Measurements from ENCODE around the gene BOC. TPM values are rescaled to one million over a fixed set of nuclear protein-coding genes. Genes with fewer than 3 reads are reported as not detected.

Gene BOC
- total and polyA plus RNA-seq, 12 donors: 2.1 to 13.9 (median 4.9) TPM

DNA sequence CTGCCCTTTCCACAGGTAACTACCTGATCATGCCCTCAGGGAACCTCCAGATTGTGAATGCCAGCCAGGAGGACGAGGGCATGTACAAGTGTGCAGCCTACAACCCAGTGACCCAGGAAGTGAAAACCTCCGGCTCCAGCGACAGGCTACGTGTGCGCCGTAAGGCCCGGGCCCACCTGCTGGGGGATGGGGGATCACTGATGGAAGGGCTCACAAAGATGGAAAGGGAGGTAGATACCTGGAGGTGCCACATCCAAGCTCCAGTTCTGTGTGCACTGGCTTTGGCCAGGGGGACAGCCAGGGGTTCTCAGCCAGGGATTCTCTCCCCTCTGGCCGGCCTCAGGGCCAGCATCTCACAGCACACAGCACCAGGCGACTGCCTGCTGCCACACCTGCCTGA is 59.4 kb downstream of the BOC start:
- TF ChIP-seq, protein P1, sequence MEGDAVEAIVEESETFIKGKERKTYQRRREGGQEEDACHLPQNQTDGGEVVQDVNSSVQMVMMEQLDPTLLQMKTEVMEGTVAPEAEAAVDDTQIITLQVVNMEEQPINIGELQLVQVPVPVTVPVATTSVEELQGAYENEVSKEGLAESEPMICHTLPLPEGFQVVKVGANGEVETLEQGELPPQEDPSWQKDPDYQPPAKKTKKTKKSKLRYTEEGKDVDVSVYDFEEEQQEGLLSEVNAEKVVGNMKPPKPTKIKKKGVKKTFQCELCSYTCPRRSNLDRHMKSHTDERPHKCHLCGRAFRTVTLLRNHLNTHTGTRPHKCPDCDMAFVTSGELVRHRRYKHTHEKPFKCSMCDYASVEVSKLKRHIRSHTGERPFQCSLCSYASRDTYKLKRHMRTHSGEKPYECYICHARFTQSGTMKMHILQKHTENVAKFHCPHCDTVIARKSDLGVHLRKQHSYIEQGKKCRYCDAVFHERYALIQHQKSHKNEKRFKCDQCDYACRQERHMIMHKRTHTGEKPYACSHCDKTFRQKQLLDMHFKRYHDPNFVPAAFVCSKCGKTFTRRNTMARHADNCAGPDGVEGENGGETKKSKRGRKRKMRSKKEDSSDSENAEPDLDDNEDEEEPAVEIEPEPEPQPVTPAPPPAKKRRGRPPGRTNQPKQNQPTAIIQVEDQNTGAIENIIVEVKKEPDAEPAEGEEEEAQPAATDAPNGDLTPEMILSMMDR (IDR thresholded peaks at IDR 0.05): no peak
- peaks cover 0 to 11% (median 7%) of the 10 kb centered on the region in 9 donors for H3K4me1 ChIP-seq
- H3K9me3 ChIP-seq: no peaks in the 10 kb centered on the region
- WGBS, 2 donors: 95 to 99% methylated on average over 9 of the region's 9 CpGs
- H3K36me3 ChIP-seq: peaks cover 0 to 62% (median 0%) of the 10 kb centered on the region in 9 donors
- DNase-seq (no peak), ATAC-seq (no peak)
- H3K27me3 ChIP-seq: peaks cover 0 to 4% (median 0%) of the 10 kb centered on the region in 7 donors
- H3K27ac ChIP-seq: no peak overlapping the region
- intact Hi-C loops (cut with DNase I): no loop called here
- no peak overlapping the region for H3K4me3 ChIP-seq

DNA sequence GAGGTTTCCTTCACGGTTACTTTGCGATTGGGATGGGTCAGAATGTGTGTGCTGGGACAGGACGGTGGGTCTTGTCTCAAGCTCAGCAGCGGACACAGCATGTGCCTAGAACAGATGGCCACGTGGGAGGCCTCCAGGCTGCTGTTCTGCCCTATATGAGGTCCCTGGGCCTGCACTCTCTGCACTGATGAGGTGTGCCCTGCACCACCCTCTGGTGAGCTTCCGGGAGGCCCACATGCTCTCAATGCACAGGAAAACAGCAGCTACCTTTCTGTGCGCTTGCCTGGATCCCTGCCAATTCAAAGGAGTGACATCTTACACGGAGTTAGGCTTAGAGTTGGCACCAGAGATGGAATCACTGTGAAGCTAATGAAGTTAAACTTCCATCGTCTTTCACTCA is 59.8 kb downstream of the BOC start:
- Histone ChIP-seq H3K36me3 (peaks cover 0 to 62% (median 0%) of the 10 kb centered on the region in 9 donors), H3K27ac (no peak overlapping the region), H3K4me3 (no peak overlapping the region), H3K27me3 (peaks cover 0 to 4% (median 0%) of the 10 kb centered on the region in 7 donors), H3K4me1 (peaks cover 0 to 15% (median 8%) of the 10 kb centered on the region in 9 donors), H3K9me3 (no peaks in the 10 kb centered on the region)
- ATAC-seq: no peak
- intact Hi-C loops (cut with DNase I): no loop called here
- 67 to 75% methylated on average over 9 of the region's 9 CpGs for WGBS, 2 donors
- no peak for DNase-seq
- TF ChIP-seq, protein P1 (IDR thresholded peaks at IDR 0.05): no peak

DNA sequence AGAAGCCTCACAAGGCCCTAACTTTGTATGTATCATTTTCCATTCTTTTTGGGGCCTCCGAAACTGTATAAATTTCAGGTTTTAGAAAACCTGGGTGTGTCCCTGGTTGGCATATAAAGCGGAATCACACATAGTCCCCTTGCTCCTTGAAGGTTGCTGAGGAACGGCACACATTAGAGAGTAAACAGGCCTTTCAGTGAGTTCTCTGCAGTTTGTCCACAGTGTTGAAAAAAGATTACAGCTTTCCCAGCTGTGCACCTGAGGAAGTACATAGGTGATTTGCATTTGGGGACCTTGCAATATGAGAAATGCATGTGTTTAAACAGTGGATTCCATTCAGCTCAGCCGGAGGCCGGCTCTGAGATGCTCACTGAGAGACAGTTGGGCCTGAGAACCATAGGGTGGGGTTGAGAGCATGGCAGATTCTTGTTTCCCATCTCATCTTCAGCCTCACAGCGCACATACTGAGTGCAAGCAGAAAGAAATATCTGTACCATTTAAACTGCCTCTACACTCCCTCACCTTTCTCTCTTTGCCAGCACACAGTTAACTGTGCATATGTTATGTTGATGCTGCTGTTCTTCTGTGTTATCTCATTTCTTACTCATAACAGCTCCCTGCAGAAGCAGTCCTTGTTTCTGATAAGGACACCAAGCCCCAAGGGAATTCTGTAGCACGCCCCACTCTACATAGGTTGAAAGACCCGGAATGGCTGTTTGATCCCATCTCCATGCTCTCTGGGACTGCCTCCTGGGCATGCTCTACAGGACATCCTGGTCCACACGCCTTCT is 60.4 kb downstream of the BOC start:
- peaks cover 0 to 19% (median 9%) of the 10 kb centered on the region in 9 donors for H3K4me1 ChIP-seq
- no peak overlapping the region for H3K4me3 ChIP-seq
- no peaks in the 10 kb centered on the region for H3K9me3 ChIP-seq
- no peak for ATAC-seq
- WGBS, 2 donors: 89 to 91% methylated on average over 9 of the region's 9 CpGs
- TF ChIP-seq, protein P1 (IDR thresholded peaks at IDR 0.05): no peak
- intact Hi-C loops (cut with DNase I): no loop called here
- no peak for DNase-seq
- H3K27me3 ChIP-seq: peaks cover 0 to 4% (median 0%) of the 10 kb centered on the region in 7 donors
- H3K27ac ChIP-seq: no peak overlapping the region
- H3K36me3 ChIP-seq: peaks cover 0 to 62% (median 0%) of the 10 kb centered on the region in 9 donors

- Histone ChIP-seq H3K27me3 (peaks cover 0 to 4% (median 0%) of the 10 kb centered on the region in 7 donors), H3K4me3 (no peak overlapping the region), H3K9me3 (no peaks in the 10 kb centered on the region), H3K4me1 (peaks cover 0 to 23% (median 13%) of the 10 kb centered on the region in 9 donors), H3K27ac (no peak overlapping the region), H3K36me3 (peaks cover 0 to 60% (median 0%) of the 10 kb centered on the region in 9 donors)
- ATAC-seq (no peak), DNase-seq (no peak)
- WGBS, 2 donors: 93 to 95% methylated on average over 13 of the region's 13 CpGs
- intact Hi-C loops (cut with DNase I): no loop called here
- TF ChIP-seq, protein P1 (IDR thresholded peaks at IDR 0.05): no peak
Observed at GRCh38 chr3:113272385-113272779, 61.0 kb downstream of the BOC start.
